SK-N-SH treated with all-trans-retinoic acid at 6 μM for 48 hours (cell line): Measurements from ENCODE around the gene OR2T29.
"Not testable (repeated sequence)": the region's sequence is repeated elsewhere in the genome, so short reads cannot be mapped to it uniquely, and the experiment has no call there.

Experiments used
- ATAC-seq: fragments of 200-7000 bp; cut with Tn5 transposase; 3 replicates; pipeline ENCODE4 v1.9.1; 2020; ENCODE audit warnings: mild to moderate bottlenecking, moderate library complexity
- ARNTL ChIP-seq: fragments of 450-650 bp; formaldehyde crosslinking; IDR thresholded peaks from 2 replicates; pipeline ENCODE4 v1.5.0; 2020; ENCODE audit warnings: low read depth, mild to moderate bottlenecking, moderate library complexity, borderline replicate concordance
- CREB5 ChIP-seq: fragments of 250-450 bp; sonication (Bioruptor Pico); IDR thresholded peaks from 2 replicates; pipeline ENCODE4 v1.5.1; 2020; ENCODE audit warnings: low read depth, mild to moderate bottlenecking, moderate library complexity
- CSDC2 ChIP-seq: fragments of 250-450 bp; sonication (Bioruptor Pico); IDR thresholded peaks from 2 replicates; pipeline ENCODE4 v1.5.0; 2020; ENCODE audit warnings: mild to moderate bottlenecking, moderate library complexity
- ESRRG ChIP-seq: fragments of 250-450 bp; sonication (Bioruptor Pico); IDR thresholded peaks from 2 replicates; pipeline ENCODE4 v1.6.1; 2021; ENCODE audit warnings: mild to moderate bottlenecking
- GLIS3 ChIP-seq: fragments of 250-450 bp; sonication (Bioruptor Pico); IDR thresholded peaks from 2 replicates; pipeline ENCODE4 v1.5.0; 2020; ENCODE audit warnings: mild to moderate bottlenecking, moderate library complexity
- ISL1 ChIP-seq: fragments of 250-450 bp; sonication (Bioruptor Pico); IDR thresholded peaks from 2 replicates; pipeline ENCODE4 v2.1.2; 2022; ENCODE audit warnings: mild to moderate bottlenecking, moderate library complexity
- OSR1 ChIP-seq: fragments of 250-450 bp; sonication (Bioruptor Pico); IDR thresholded peaks from 2 replicates; pipeline ENCODE4 v1.8.0; 2022; ENCODE audit warnings: moderate library complexity, mild to moderate bottlenecking, inconsistent platforms
- POU6F1 ChIP-seq: fragments of 250-450 bp; sonication (Bioruptor Pico); IDR thresholded peaks from 2 replicates; pipeline ENCODE4 v1.8.0; 2021; ENCODE audit warnings: low read depth, mild to moderate bottlenecking, moderate library complexity, borderline replicate concordance
- PPARA ChIP-seq: fragments of 250-450 bp; sonication (Bioruptor Pico); IDR thresholded peaks from 2 replicates; pipeline ENCODE4 v1.5.0; 2020; ENCODE audit warnings: mild to moderate bottlenecking, borderline replicate concordance
- RARB ChIP-seq: fragments of 250-450 bp; sonication (Bioruptor Pico); IDR thresholded peaks from 2 replicates; pipeline ENCODE4 v1.8.0; 2021; ENCODE audit warnings: mild to moderate bottlenecking, moderate library complexity
- TOX ChIP-seq: fragments of 250-450 bp; sonication (Bioruptor Pico); IDR thresholded peaks from 2 replicates; pipeline ENCODE4 v1.8.0; 2021; ENCODE audit warnings: mild to moderate bottlenecking, moderate library complexity, borderline replicate concordance
- TSHZ2 ChIP-seq: fragments of 250-450 bp; sonication (Bioruptor Pico); IDR thresholded peaks from 2 replicates; pipeline ENCODE4 v1.5.0; 2020; ENCODE audit warnings: mild to moderate bottlenecking, moderate library complexity
- ZC3H10 ChIP-seq: fragments of 250-450 bp; sonication (Bioruptor Pico); IDR thresholded peaks from 2 replicates; pipeline ENCODE4 v1.5.1; 2021; ENCODE audit warnings: mild to moderate bottlenecking, moderate library complexity
- ZFP30 ChIP-seq: fragments of 450-650 bp; formaldehyde crosslinking; IDR thresholded peaks from 2 replicates; pipeline ENCODE4 v1.5.0; 2022; ENCODE audit warnings: mild to moderate bottlenecking, moderate library complexity
- ZNF565 ChIP-seq: fragments of 450-650 bp; formaldehyde crosslinking; conservative IDR thresholded peaks from 2 replicates; pipeline ENCODE4 v1.5.0; 2020; ENCODE audit warnings: low read depth, mild to moderate bottlenecking, moderate library complexity
- ZNF70 ChIP-seq: fragments of 450-650 bp; formaldehyde crosslinking; IDR thresholded peaks from 2 replicates; pipeline ENCODE4 v1.5.0; 2020; ENCODE audit warnings: mild to moderate bottlenecking, moderate library complexity
- ZNF8 ChIP-seq: fragments of 450-650 bp; formaldehyde crosslinking; IDR thresholded peaks from 2 replicates; pipeline ENCODE4 v1.5.0; 2020; ENCODE audit warnings: mild to moderate bottlenecking, moderate library complexity
- TF ChIP-seq, protein P1 (sequence below): fragments of 250-450 bp; sonication (Bioruptor Pico); IDR thresholded peaks from 2 replicates; pipeline ENCODE4 v1.5.1; 2021; ENCODE audit warnings: mild to moderate bottlenecking, moderate library complexity
- TF ChIP-seq, protein P2 (sequence below): fragments of 250-450 bp; sonication (Bioruptor Pico); IDR thresholded peaks from 2 replicates; pipeline ENCODE4 v1.8.0; 2020; ENCODE audit warnings: mild to moderate bottlenecking, moderate library complexity, borderline replicate concordance

The OR2T29 gene

GRCh38 chr1:248565530-248566373 lies 3.2 kb upstream of the OR2T29 start:
- ATAC-seq: peak; percentile 40; the same call in 2 of the 3 replicates

- not testable (repeated sequence) for ATAC-seq
Measured at GRCh38 chr1:248551027-248551426, 11.5 kb downstream of the OR2T29 start.

- ATAC-seq: not testable (repeated sequence)
Measured at GRCh38 chr1:248547383-248547782, 15.2 kb downstream of the OR2T29 start.

GRCh38 chr1:248537449-248537848 lies 25.1 kb downstream of the OR2T29 start:
- not testable (repeated sequence) for ATAC-seq

DNA sequence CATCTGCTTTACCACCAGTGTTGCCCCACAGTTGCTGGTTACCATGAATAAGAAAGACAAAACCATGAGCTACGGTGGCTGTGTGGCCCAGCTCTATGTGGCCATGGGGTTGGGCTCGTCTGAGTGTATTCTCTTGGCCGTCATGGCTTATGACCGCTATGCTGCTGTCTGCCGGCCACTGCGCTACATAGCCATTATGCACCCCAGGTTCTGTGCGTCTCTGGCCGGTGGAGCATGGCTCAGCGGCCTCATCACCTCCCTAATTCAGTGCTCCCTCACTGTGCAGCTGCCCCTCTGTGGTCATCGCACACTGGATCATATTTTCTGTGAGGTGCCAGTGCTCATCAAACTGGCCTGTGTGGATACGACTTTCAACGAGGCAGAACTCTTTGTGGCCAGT lies 40.7 kb downstream of the OR2T29 start:
- ATAC-seq: no peak
- TF ChIP-seq ARNTL (CRISPR knock-in tag): no peak
- TF ChIP-seq ZNF8 (CRISPR knock-in tag): no peak
- TF ChIP-seq PPARA (CRISPR knock-in tag): no peak
- no peak for TF ChIP-seq POU6F1 (CRISPR knock-in tag)
- no peak for TF ChIP-seq ISL1 (CRISPR knock-in tag)
- no peak for TF ChIP-seq ESRRG (CRISPR knock-in tag)
- TF ChIP-seq ZFP30 (CRISPR knock-in tag): no peak
- TF ChIP-seq, protein P1, sequence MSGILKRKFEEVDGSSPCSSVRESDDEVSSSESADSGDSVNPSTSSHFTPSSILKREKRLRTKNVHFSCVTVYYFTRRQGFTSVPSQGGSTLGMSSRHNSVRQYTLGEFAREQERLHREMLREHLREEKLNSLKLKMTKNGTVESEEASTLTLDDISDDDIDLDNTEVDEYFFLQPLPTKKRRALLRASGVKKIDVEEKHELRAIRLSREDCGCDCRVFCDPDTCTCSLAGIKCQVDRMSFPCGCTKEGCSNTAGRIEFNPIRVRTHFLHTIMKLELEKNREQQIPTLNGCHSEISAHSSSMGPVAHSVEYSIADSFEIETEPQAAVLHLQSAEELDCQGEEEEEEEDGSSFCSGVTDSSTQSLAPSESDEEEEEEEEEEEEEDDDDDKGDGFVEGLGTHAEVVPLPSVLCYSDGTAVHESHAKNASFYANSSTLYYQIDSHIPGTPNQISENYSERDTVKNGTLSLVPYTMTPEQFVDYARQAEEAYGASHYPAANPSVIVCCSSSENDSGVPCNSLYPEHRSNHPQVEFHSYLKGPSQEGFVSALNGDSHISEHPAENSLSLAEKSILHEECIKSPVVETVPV (CRISPR knock-in tag): no peak
- TF ChIP-seq TSHZ2 (CRISPR knock-in tag): no peak
- no peak for TF ChIP-seq ZC3H10 (CRISPR knock-in tag)
- TF ChIP-seq ZNF565 (CRISPR knock-in tag): no peak
- TF ChIP-seq GLIS3 (CRISPR knock-in tag): no peak
- TF ChIP-seq TOX: no peak
- no peak for TF ChIP-seq RARB
- TF ChIP-seq, protein P2, sequence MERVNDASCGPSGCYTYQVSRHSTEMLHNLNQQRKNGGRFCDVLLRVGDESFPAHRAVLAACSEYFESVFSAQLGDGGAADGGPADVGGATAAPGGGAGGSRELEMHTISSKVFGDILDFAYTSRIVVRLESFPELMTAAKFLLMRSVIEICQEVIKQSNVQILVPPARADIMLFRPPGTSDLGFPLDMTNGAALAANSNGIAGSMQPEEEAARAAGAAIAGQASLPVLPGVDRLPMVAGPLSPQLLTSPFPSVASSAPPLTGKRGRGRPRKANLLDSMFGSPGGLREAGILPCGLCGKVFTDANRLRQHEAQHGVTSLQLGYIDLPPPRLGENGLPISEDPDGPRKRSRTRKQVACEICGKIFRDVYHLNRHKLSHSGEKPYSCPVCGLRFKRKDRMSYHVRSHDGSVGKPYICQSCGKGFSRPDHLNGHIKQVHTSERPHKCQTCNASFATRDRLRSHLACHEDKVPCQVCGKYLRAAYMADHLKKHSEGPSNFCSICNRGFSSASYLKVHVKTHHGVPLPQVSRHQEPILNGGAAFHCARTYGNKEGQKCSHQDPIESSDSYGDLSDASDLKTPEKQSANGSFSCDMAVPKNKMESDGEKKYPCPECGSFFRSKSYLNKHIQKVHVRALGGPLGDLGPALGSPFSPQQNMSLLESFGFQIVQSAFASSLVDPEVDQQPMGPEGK: no peak
- no peak for TF ChIP-seq CREB5 (CRISPR knock-in tag)
- TF ChIP-seq ZNF70 (CRISPR knock-in tag): no peak
- TF ChIP-seq OSR1 (CRISPR knock-in tag): no peak
- TF ChIP-seq CSDC2: no peak

GRCh38 chr1:248510217-248510616 lies 52.4 kb downstream of the OR2T29 start:
- ATAC-seq: not testable (repeated sequence)

DNA sequence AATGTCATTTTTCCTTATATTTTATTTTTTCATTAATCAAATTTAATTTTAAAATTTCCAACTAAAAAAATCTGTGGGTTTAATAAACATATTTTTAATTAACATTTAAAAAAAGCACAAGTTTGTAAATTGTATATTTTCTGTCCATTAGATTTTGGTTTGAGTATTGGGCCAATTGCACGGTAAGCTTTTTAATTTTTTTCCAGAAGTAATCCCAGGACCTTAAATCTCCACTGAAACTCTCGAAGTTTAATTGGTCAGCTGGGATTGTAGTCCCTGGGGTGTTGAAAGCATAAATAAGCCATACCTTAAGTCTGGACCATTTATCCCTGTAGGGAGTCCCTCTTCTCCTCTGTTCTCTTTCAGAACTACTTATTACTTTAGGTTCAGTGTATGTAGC lies 54.8 kb downstream of the OR2T29 start, which contains the start of gene OR2G6:
Gene OR2G6 (plus strand): TSS at position 301 of the 400 bp plus-strand sequence. CDS start 13,574 bp downstream, outside the sequence.
- ATAC-seq: not testable (repeated sequence)
